Gastroesophageal sphincter (tissue), 4 donors: ENCODE data around the gene FAM193A. TPM values are rescaled to one million over a fixed set of nuclear protein-coding genes. Genes with fewer than 3 reads are reported as not detected.

Experiments used
- ATAC-seq: fragments of 150-250 bp; one replicate; pipeline ENCODE4 v1.9.1; 2016; ENCODE audit warnings: mild to moderate bottlenecking, moderate library complexity
- H3K27ac ChIP-seq, 4 donors: fragments of 200-600 bp; sonication (generic) in 3 of 4; 1 replicate in 3 of 4; 2 replicates in 1 of 4; pipeline ENCODE4 v1.5.1; 2016 to 2019
- H3K27me3 ChIP-seq: fragments of 200-600 bp; sonication (generic); one replicate; pipeline ENCODE4 v1.5.1; 2019
- H3K36me3 ChIP-seq, 2 donors: fragments of 200-600 bp; sonication (generic); one replicate each; pipeline ENCODE4 v1.5.1; 2019; ENCODE audit warnings: control low read depth in 1 of 2
- H3K4me1 ChIP-seq, 3 donors: fragments of 200-600 bp; sonication (generic); 1 replicate in 2 of 3; 2 replicates in 1 of 3; pipeline ENCODE4 v1.5.1; 2016 to 2019; ENCODE audit warnings: control low read depth in 2 of 3
- H3K4me3 ChIP-seq, 2 donors: fragments of 200-600 bp; sonication (generic); one replicate each; pipeline ENCODE4 v1.5.1; 2019; ENCODE audit warnings: mild to moderate bottlenecking in 1 of 2, moderate library complexity in 1 of 2
- H3K9me3 ChIP-seq, 3 donors: fragments of 200-600 bp; sonication (generic); one replicate each; pipeline ENCODE4 v1.5.1; 2017 to 2019; ENCODE audit warnings: control low read depth in 2 of 3
- CTCF ChIP-seq, 4 experiments: fragments of 200-600 bp in 2 of 4; fragments of 450-650 bp in 2 of 4; sonication (generic) in 1 of 4; IDR thresholded peaks; one replicate each; pipeline ENCODE4 v1.5.1; 2017 to 2019; ENCODE audit warnings: antibody characterized with exemption in 4 of 4, mild to moderate bottlenecking in 2 of 4, moderate library complexity in 2 of 4
- EP300 ChIP-seq: sonication (generic); formaldehyde crosslinking; IDR thresholded peaks from one replicate; pipeline ENCODE4 v1.6.1; 2017; ENCODE audit warnings: antibody characterized with exemption, mild to moderate bottlenecking
- POLR2A ChIP-seq, 2 donors: fragments of 450-650 bp; IDR thresholded peaks; one replicate each; pipeline ENCODE4 v1.6.1; 2017; ENCODE audit warnings: antibody characterized with exemption in 2 of 2, mild to moderate bottlenecking in 2 of 2, moderate library complexity in 1 of 2
- POLR2AphosphoS5 ChIP-seq: sonication (generic); formaldehyde crosslinking; IDR thresholded peaks from one replicate; pipeline ENCODE4 v1.6.1; 2017; ENCODE audit warnings: antibody characterized with exemption
- WGBS, 2 donors: methylation state at CpG; one replicate each; pipeline ENCODE4 v1.1.5; 2018; ENCODE audit warnings: low coverage in 1 of 2; 5-methylcytosine and 5-hydroxymethylcytosine counted together
- total RNA-seq, 4 donors: library from RNA; depleted of rRNA; stranded (reverse); fragments of >200 nt; gene quantifications; one replicate each; pipeline ENCODE4 v1.1.0, GENCODE V29; 2016

FAM193A gene
- total RNA-seq, 4 donors from 2014 or later, result 24.5 to 35.6 (median 30.2) TPM

- peak; percentile 39 for ATAC-seq
- Histone ChIP-seq H3K27me3 (no peaks in the 10 kb centered on the region), H3K36me3 (peaks cover 0 to 60% of the 10 kb centered on the region in 2 donors), H3K4me1 (peaks cover 3 to 20% (median 5%) of the 10 kb centered on the region in 3 donors), H3K27ac (peak overlapping the region in 2 of 4 donors; percentile 15 to 37), H3K4me3 (no peak overlapping the region), H3K9me3 (no peaks in the 10 kb centered on the region)
- WGBS, 2 donors, result 15 to 43% methylated on average over 2 of the region's 4 CpGs
- TF ChIP-seq POLR2AphosphoS5, result no peak
- no peak for TF ChIP-seq EP300
- TF ChIP-seq POLR2A (IDR thresholded peaks at IDR 0.05), result no peak
- TF ChIP-seq CTCF (IDR thresholded peaks at IDR 0.05), result no peak
Observed at GRCh38 chr4:2515830-2516550, 20.5 kb upstream of the FAM193A start.

- Histone ChIP-seq H3K36me3 (peaks cover 0 to 56% of the 10 kb centered on the region in 2 donors), H3K27ac (peak overlapping the region in 1 of 4 donors; percentile 37), H3K9me3 (no peaks in the 10 kb centered on the region), H3K4me1 (peaks cover 3 to 20% (median 5%) of the 10 kb centered on the region in 3 donors), H3K27me3 (no peaks in the 10 kb centered on the region), H3K4me3 (no peak overlapping the region)
- ATAC-seq, result no peak
- TF ChIP-seq CTCF (IDR thresholded peaks at IDR 0.05) (no peak), POLR2A (IDR thresholded peaks at IDR 0.05) (no peak), EP300 (no peak), POLR2AphosphoS5 (no peak)
- WGBS, 2 donors, result 60% methylated on average over 1 of the region's 2 CpGs; no CpG with 5 or more reads in 1 of the 2 donors
Observed at GRCh38 chr4:2516635-2517034, 19.8 kb upstream of the FAM193A start.

GRCh38 chr4:2526559-2526958 lies 9.9 kb upstream of the FAM193A start:
- H3K9me3 ChIP-seq, result no peaks in the 10 kb centered on the region
- no peak overlapping the region for H3K27ac ChIP-seq
- H3K27me3 ChIP-seq, result no peaks in the 10 kb centered on the region
- no peaks in the 10 kb centered on the region for H3K36me3 ChIP-seq
- TF ChIP-seq CTCF (IDR thresholded peaks at IDR 0.05), result no peak
- TF ChIP-seq POLR2AphosphoS5, result no peak
- TF ChIP-seq EP300, result no peak
- no peak for TF ChIP-seq POLR2A (IDR thresholded peaks at IDR 0.05)
- H3K4me3 ChIP-seq, result no peak overlapping the region
- ATAC-seq, result no peak
- WGBS, 2 donors, result 84 to 100% methylated on average over 2 to 5 of the region's 9 CpGs
- H3K4me1 ChIP-seq, result no peaks in the 10 kb centered on the region

- Histone ChIP-seq H3K36me3 (no peaks in the 10 kb centered on the region), H3K4me1 (peaks cover 0 to 37% (median 27%) of the 10 kb centered on the region in 3 donors), H3K9me3 (no peaks in the 10 kb centered on the region), H3K27me3 (no peaks in the 10 kb centered on the region), H3K4me3 (peak overlapping the region; percentile 50 to 97), H3K27ac (peak overlapping the region; percentile 77 to 97 (median 95))
- WGBS, 2 donors, result 70 to 80% methylated on average over 2 to 4 of the region's 5 CpGs
- no peak for ATAC-seq
- TF ChIP-seq POLR2AphosphoS5 (no peak), CTCF (IDR thresholded peaks at IDR 0.05) (no peak), EP300 (no peak), POLR2A (IDR thresholded peaks at IDR 0.05) (no peak)
Observed at GRCh38 chr4:2534904-2535375, 1.5 kb upstream of the FAM193A start.
